Stimulated activated CD4-positive, alpha-beta T cell treated with anti-CD3 and anti-CD28 coated beads, Interleukin-2, amount 100 ng/mL, for 24 hours (primary cell): ENCODE measurements around the gene DNAJC11.
"Not testable (repeated sequence)": the region's sequence is repeated elsewhere in the genome, so short reads cannot be mapped to it uniquely, and the experiment has no call there.

Source experiments
- DNase-seq, 2 donors: peaks; one replicate each; pipeline ENCODE4 v3.0.0-alpha.2; 2020

DNAJC11 gene

GRCh38 chr1:6701437-6702153 is at the start of gene DNAJC11:
TSS of gene DNAJC11 (minus strand) at chr1:6701816. CDS start at chr1:6701800, 16 bp downstream.
- peak; percentile 90 for DNase-seq

GRCh38 chr1:6750490-6750889 is 48.9 kb upstream of the DNAJC11 start:
- no peak for DNase-seq

GRCh38 chr1:6747674-6748073 is 46.1 kb upstream of the DNAJC11 start:
- DNase-seq, result no peak

GRCh38 chr1:6745073-6745472 is 43.5 kb upstream of the DNAJC11 start:
- DNase-seq, result peak; percentile 41 to 49

GRCh38 chr1:6743189-6744101 is 41.8 kb upstream of the DNAJC11 start:
- peak in 1 of 2 donors; percentile 9 for DNase-seq

GRCh38 chr1:6742676-6743188 is 41.1 kb upstream of the DNAJC11 start:
- DNase-seq, result not testable (repeated sequence)

GRCh38 chr1:6738987-6739676 is 37.5 kb upstream of the DNAJC11 start:
- no peak for DNase-seq

GRCh38 chr1:6732942-6733341 is 31.3 kb upstream of the DNAJC11 start:
- no peak for DNase-seq

GRCh38 chr1:6731905-6732304 is 30.3 kb upstream of the DNAJC11 start:
- DNase-seq, result no peak

GRCh38 chr1:6730880-6731279 is 29.3 kb upstream of the DNAJC11 start:
- no peak for DNase-seq

GRCh38 chr1:6730473-6730872 is 28.9 kb upstream of the DNAJC11 start:
- DNase-seq, result no peak

- peak; percentile 68 to 73 for DNase-seq
These were observed 25.9 kb upstream of the DNAJC11 start for GRCh38 chr1:6727535-6727934.

- no peak for DNase-seq
These were observed 24.6 kb upstream of the DNAJC11 start for GRCh38 chr1:6726253-6726652.

GRCh38 chr1:6724517-6725141 is 23.0 kb upstream of the DNAJC11 start:
- no peak for DNase-seq

- DNase-seq, result no peak
These were observed 22.2 kb upstream of the DNAJC11 start for GRCh38 chr1:6723621-6724428.

- DNase-seq, result no peak
These were observed 9.6 kb upstream of the DNAJC11 start for GRCh38 chr1:6711174-6711573.

GRCh38 chr1:6704746-6705145 is 3.1 kb upstream of the DNAJC11 start:
- no peak for DNase-seq

- DNase-seq, result no peak
These were observed 1.4 kb upstream of the DNAJC11 start for GRCh38 chr1:6703016-6703415.

GRCh38 chr1:6700853-6701436 is 671 bp downstream of the DNAJC11 start:
- no peak for DNase-seq

GRCh38 chr1:6699915-6700314 is 1.7 kb downstream of the DNAJC11 start:
- DNase-seq, result not testable (repeated sequence)

- no peak for DNase-seq
These were observed 5.7 kb downstream of the DNAJC11 start for GRCh38 chr1:6695868-6696267.
